Retina (tissue), 1 donor: ENCODE measurements around the gene HTR4.
"Not testable (repeated sequence)": the region's sequence is repeated elsewhere in the genome, so short reads cannot be mapped to it uniquely, and the experiment has no call there.

Source experiments
- DNase-seq: peaks from one replicate; pipeline ENCODE4 v3.0.0-alpha.2; 2016

Gene HTR4

DNA sequence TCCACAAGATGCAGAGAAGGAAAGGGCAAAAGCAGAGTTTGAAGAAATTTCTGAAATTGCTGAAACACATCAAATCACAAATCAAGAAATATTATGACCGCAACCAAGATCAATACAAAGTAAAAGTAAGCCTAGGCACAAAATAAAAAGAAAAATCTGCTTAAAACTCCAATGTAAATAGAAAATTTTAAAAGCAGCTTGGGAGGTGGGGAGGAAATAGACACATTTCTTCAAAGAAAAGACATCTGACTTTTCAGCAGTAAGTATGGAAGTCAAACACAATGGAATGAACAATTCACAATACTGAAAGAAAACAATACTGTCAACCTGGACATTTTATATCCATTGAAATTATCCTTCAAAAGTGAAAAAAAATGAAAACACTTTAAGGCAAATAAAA, 55.1 kb downstream of the HTR4 start:
- DNase-seq = no peak

DNA sequence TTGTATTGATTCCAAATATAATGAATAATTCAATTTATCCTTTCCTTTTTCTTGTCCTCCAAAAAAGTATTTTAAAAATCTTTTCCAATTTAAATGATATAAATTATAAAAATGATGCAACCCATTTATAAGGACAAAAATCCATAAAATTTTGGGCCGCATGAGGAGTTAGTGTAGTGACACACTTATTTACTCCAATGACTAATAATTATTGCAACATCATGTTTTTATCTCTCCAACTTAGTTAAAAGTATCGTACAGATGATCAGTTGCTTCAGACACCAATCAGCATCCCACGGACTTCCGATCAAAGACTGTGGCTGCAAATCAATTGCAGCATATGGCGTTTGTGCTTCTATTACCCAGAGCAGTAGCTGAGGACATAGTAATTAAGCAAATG, 58.6 kb downstream of the HTR4 start:
- DNase-seq = no peak

DNA sequence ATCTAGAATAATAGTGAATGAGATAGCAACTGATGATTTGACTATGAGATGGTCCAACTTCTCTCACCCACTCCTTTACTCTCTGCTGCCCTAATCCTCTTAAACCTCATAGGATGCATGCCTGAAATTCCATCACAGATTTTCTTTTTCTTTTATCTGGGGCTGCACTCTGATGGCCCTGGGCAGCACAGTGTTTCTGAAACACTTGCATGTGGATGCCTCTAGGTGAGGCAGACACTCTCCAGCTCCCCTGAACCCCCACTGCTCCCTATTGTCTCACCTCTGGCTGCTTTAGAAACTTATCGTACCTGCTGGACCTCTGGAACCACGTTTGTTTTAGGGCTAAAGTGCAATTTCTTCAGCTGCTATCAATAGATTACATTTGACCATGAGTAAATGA, 67.5 kb downstream of the HTR4 start:
- no peak for DNase-seq

DNA sequence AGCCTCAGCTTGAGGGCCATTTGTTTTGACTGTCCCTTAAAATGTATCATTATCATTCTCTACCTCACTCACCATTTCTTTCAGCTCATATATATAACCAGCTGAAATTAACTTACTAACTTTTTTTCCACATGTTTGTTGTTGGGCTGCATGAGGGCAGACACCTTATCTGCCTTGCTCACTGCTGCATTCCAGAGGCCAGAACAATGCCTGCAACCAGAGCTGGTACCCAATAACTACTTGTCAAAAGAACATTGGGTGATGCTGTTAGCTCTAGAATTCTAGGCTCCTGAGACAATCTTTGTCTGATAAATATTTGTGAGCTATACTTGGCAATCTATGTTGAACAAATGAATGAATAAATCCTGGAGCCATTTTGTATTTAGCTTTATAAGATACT, 68.3 kb downstream of the HTR4 start:
- DNase-seq = no peak

DNA sequence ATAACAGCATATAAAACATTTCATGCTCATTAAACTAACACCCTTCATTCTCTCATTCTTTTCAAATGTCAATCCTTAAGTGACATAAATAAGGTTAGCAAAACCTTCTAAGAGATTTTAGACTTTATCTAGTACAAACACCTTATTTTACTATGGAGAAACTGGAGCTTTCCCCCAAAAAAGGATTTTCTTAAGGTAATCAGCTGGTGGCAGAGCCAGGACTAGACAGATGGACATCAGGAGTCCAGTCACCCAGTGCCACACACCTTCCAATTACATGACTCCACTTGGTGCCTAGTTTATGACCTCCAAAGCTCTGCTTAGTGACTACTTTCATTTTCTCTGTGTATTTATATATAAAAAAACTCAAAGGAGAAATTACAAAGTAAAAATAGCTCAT, 70.2 kb downstream of the HTR4 start:
- DNase-seq = no peak

DNA sequence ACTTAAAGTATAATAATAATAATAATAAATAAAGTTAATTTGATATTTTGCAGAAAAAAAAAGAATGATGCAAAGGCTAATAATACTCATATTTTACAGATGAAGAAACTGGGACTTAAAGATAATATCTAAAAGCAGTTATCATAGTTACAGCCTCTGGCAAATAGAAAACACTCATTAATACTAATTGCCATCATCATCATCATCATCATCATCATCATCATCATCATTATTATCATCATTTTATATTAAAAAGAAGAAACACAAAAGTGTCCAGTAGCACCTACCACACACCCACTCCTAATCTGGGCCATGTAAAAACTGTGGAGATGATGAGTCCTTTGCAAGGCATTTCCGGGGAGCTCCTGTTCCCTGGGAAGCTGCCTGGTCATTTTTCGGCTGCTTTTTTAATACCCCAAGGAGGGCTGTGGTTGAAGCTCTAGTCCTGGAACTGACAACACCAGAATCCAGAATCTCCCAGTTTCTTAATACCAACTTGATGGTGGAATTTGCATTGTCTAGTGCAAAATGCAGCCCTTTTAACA, 70.8 kb downstream of the HTR4 start:
- no peak for DNase-seq

DNA sequence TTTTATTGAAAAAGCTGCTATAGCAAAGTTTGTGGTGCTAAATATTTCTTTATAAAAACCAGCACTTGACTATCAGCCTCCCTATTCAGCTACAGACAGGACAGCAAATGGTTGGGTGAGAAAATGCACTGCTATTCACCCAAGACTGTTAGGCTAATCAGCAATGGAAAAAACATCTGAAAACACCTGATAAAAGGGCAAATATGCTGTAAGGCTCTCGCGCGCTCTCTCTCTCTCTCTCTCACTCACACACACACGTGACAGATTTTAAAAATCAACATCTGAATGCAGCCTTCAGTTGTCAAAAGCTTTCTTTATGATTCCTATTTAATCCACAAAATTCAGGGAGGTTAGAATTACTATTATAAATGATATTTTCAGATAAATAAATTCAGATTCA, 80.2 kb downstream of the HTR4 start:
- no peak for DNase-seq

DNA sequence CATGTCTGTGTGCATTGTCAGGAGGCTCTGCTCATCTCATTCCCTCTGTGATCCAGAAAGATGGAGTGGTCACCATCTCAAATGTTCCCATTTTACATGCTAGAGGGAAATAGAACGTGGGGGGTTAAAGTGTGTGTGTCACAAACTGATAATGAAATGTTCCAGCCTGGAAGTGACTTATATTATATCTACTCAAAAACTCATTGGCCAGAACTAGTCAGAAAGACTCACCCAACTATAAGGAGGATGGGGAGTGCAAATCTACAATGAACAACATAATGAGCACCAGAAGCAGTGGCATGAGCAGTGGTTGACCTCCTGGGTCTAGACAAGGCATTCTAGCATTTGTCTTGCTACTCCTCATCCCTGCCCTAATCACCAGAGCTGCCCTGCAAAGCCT, 81.0 kb downstream of the HTR4 start:
- no peak for DNase-seq

DNA sequence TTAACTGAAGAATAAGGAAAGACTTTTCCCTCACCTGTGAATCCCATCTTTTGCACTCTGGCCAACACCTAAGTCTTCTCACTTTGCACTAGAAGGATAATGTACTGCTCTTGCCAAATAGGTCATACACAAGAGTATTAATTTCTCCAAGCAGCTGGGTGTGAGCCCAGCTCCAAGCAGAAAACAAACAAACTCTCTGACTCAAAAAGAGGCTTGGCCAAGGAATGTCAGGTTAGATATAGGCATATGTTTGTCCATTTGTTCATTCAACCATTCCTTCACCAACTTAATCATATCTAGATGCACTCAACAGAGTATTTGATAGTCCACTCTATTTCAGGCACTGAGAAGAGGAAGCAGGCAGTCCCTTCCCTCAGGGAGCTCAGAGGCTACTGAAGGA, 84.4 kb downstream of the HTR4 start:
- no peak for DNase-seq

DNA sequence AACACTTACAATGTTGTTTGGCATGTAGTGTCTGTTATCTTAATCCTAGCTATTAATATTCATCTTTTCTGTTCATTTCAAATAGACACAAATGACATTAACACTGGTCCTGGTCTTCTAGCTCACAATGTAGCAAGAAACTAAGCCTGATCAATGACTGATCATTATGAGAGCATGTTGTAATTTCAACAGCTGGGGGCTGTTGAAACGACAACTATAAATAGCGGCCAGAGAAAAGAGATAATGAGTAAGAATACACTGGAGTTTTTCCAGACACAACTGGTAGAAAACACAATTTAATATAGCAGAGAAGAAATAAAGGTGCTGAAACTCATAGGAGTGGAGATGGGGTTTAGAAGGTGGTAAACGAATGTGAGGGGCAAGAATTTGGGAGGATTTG, 89.2 kb downstream of the HTR4 start:
- no peak for DNase-seq

DNA sequence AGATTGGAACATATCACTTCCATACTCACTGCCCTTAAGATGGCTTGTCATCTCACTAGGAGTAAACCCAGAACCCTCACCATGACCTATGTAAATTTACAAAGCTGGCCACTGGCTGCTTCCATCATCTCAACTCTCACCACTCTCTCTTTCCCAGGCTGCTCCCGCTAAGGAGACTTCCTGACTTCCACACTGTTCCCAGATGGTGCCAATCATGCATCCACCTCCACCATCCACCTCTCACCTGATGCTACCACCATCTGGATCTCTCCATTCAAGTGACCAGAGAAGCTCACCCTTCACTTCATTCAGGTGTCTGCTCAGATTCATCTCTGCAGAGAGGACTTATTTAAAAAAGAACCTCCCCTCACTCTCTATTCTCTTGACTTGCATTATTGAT, 91.3 kb downstream of the HTR4 start:
- DNase-seq = no peak

DNA sequence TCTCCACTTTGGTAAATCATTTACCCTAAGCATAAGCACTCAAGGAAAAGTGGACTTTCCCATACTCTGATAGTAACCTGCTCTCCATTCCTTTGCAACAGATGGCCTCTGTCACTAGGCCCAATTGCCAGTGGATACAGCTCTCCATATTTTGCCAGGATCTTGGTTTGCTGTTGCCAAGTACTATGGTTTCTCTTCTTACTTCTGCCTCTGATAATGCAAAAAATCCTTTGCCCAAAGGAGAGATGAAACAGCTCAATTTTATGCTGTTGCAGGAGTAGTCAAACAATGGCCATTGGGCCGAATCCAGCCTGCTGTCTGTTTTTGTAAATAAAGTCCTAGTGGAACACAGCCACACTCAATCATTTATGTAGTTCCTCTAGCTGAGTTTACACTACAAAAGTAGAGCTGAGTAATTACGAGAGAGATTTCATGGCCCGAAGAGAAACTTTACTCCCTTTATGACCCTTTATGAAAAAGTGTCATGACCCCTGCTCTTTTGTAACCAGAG, 92.5 kb downstream of the HTR4 start:
- no peak for DNase-seq

DNA sequence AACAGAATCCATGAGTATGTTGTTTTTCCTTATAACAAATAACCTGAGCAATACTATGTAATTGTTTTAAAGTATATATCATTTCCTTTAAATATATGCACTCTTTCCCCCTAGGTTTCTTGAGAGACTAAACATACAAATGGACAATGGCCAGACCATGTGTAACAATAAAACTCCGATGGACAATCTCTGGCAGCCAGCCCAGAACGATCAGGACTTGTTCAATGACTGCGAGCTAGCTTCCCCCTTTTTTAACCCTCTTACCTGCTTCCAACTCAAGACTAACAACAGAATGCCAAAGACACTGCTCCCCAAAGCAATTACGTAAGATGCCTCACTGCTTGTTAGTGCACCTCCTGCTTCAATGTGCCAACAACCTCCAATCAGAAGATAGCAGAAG, 94.9 kb downstream of the HTR4 start:
- DNase-seq = no peak

DNA sequence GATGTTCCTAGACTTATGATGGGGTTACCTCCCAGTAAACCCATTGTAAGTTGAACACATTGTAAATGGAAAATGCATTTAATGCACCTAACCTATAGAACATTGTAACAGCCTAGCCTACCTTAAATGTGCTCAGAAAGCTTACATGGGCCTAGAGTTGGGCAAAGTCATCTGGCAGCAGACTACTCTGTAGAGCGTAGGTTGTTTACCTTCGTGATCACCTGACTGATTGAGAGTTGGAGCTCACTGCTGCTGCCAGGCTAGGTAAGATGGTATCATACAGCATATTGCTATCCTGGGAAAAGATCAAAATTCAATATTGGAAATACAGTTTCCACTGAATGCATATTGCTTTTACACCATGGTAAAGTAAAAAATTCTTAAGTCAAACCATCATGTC, 95.4 kb downstream of the HTR4 start:
- no peak for DNase-seq

DNA sequence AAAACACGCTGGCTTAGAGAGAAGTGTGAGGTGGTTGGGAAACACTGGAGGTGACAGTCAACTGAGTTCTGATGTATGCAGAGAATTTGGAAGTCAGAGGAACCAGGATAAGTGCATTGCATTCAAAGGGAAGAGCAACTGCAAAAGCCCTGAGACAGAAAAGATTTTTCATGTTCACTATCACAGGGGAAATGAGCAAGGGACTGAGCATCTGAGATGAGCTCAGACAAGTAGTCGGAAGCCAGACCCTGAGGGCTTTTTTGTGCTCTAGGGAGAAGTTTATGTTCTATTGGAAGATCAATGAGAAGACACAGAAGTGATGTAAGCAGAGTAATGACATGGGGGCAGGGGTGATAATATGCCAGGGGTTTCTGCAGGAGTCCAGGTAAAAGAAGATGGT, 97.5 kb downstream of the HTR4 start:
- DNase-seq = no peak

DNA sequence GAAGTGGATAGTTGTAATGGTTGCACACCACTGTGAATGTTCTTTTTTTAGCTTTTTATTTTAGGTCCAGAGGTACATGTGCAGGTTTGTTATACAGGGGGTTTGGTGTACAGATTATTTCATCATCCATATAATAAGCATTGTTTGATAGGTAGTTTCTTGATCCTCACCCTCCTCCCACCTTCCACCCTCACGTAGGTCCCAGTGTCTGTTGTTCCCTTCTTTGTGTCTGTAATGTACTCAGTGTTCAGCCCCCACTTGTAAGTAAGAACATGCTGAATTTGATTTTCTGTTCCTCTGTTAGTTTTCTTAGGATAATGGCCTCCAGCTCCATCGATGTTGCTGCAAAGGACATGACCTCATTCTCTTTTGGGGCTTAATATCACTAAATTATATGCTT, 99.7 kb downstream of the HTR4 start:
- DNase-seq = no peak

DNA sequence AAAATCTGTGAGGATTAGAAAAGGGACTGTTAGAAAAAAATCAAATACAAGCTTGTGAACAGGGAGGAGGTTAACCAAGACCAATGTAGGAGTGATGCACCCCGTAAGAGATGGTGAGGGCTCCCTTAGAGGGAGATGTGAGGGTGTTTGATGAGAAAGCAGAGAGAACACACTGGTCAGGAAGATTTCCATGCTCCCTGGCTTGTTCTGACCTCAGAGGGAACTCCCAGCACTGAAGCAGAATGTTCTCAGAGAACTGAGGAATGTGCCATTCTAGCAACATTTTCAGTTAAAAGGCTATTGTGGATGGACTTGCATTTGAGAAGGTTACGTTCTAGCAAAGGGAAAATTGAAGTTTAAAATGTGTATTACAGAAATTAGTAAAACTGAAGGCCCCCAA, 110.6 kb downstream of the HTR4 start:
- DNase-seq = no peak

DNA sequence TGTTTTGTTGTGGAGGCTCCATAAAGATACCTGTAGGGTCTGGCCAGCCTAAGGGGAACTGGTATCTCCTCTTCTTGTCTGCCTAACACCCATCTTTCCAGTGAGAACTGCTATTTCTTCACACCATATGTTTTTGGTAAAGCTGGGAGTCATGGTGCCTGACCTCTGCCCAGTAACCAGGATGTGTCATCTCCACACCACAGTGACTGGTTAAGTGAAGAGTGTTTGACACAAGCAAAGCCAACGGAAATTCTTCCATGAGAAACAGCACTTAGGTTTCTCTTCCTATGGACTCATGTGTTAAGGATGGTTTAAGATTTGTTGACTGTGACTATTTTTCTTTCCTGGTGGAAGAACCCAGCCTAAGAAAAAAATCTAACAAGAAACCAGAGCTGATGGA, 111.5 kb downstream of the HTR4 start:
- no peak for DNase-seq

DNA sequence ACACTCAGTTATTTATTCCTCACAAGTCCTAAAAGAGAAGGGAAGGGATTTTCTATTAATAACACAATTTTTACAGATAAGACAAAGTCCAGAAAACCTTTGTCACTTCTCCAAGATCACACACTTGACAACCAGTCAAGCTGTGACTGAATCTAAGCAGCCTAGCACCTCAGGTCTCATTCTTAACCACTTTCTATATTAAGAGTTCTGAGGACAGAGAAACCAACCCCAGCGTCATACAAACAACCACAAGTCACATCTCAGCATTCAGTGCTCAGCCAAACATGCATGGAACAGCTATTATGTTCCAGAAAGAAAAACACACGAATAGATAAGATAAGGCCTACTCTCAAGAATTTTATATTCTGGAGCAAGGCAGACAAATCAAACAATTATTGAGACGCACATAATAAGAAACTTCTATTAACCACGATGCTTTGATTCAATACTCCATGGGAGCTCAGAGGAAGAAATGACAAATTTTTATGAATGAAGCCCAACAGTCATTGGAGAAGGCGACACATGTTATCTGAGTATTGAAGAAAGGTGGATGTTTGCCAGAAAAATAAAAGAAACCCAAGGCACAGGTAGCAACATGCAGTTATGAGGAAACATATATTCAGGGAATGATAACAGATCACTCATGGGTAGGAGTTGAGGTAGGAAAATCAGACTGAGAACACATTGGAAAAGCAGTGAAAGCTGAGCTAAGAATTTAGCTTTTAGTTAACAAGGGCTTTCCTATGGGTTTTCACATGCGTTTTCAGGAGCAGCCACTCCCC, 113.1 kb downstream of the HTR4 start:
- no peak for DNase-seq

DNA sequence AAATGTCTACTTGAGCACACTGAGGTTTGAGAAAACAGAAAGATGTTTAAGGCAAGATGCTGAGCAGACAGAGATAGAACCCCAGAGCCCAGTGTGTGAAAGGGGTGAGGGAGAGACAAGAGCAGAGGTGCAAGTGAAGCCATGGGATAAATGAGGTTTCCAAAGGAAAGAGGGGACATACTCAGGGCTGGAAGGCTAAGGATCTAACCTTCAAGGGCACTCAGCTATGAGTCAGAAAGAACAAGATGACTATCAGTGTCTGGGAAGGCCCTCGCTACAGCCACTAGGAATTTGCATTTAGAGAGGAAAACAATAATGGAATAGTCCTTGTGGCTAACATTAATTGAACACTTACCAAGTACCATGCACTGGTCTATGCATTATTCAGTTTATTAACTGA, 113.7 kb downstream of the HTR4 start:
- no peak for DNase-seq

DNA sequence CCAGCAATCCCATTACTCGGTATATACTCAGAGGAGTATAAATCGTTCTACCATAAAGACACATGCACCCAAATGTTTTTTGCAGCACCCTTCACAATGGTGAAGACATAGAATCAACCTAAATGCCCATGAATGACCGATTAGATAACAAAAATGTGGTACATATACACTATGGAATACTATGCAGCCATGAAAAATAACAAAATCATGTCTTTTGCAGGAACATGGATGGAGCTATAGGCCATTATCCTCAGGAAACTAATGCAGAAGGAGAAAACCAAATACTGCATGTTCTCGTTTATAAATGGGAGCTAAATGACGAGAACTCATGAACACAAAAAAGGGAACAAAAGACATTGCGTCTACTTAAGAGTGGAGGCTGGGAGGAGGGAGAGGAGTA, 114.5 kb downstream of the HTR4 start:
- no peak for DNase-seq

DNA sequence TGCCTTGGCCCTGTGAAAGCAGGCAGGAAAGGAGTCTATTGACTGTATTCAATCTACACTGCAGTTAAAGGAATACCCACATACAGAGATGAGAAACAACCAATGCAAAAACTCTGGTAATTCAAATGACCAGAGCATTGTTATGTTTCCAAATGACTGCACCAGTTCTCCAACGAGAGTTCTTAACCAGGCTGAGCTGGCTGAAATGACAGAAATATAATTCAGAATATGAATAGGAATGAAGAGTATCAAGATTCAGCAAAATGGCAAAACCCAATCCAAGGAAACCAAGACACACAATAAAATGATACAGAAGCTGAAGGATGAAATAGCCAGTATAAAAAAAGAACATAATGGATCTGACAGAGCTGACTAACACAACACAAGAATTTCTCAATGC, 119.1 kb downstream of the HTR4 start:
- DNase-seq = no peak

DNA sequence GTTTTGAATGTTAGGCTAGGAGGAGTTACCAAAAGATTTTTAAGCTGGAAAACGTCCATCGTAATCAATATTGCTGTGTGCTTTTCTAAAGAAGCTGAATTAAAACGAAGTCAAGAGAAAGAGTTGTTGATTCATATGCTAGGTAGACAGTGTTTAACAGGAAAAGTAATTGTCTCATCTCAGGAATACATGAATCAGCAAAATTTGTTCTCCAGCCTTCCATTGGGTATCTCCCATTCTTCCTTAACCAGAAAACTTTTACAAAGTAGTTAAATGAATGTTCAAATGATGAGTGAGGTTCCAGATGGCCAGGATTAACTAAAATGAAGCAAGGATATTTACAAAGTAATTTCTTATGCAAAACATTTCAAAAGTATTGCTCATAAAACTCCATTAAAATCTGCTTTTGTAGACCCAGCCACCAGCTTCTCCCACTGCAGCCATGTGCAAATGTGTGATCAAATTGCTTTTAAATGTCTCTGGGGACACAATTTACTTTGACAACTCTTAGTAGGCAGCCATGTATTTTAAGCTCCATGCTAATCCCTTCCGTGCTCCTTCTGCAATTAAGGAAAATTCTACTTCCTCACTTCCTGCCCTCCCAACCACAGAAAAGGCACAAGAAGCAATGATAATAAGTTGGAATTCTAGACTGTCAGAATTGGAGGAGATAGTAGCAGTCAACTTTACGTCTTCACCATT, 121.2 kb downstream of the HTR4 start:
- DNase-seq = no peak

DNA sequence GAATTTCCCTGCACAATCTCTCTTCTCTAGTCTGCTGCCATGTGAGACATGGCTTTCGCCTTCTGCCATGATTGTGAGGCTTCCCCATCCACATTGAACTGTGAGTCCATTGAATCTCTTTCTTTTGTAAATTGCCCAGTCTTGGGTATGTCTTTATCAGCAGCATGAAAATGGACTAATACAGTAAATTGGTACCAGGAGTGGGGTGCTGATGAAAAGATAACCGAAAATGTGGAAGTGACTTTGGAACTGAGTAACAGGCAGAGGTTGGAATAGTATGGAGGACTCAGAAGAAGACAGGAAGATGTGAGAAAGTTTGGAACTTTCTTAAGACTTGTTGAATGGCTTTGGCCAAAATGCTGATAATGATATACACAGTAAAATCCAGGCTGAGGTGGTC, 124.9 kb downstream of the HTR4 start:
- DNase-seq = not testable (repeated sequence)
